Measurements from ENCODE around the gene SNIP1. TPM values are rescaled to one million over a fixed set of nuclear protein-coding genes. Genes with fewer than 3 reads are reported as not detected.

SNIP1 gene
- total and polyA plus RNA-seq, 2 of the 8 experiments (the other 6 are each of a cell fraction or from before 2014, with no cell fraction given), result 3.7 to 15.7 TPM

- TF ChIP-seq, protein P1, sequence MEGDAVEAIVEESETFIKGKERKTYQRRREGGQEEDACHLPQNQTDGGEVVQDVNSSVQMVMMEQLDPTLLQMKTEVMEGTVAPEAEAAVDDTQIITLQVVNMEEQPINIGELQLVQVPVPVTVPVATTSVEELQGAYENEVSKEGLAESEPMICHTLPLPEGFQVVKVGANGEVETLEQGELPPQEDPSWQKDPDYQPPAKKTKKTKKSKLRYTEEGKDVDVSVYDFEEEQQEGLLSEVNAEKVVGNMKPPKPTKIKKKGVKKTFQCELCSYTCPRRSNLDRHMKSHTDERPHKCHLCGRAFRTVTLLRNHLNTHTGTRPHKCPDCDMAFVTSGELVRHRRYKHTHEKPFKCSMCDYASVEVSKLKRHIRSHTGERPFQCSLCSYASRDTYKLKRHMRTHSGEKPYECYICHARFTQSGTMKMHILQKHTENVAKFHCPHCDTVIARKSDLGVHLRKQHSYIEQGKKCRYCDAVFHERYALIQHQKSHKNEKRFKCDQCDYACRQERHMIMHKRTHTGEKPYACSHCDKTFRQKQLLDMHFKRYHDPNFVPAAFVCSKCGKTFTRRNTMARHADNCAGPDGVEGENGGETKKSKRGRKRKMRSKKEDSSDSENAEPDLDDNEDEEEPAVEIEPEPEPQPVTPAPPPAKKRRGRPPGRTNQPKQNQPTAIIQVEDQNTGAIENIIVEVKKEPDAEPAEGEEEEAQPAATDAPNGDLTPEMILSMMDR (IDR thresholded peaks at IDR 0.05; ENCODE audit: control extremely low read depth in 1 of 3, insufficient read depth in 1 of 3, low read depth in 1 of 3, low read length in 3 of 3), result no peak
- TF ChIP-seq ZNF274 (IDR thresholded peaks at IDR 0.05; ENCODE audit: borderline replicate concordance, extremely low read depth, low read length) (no peak), RFX5 (IDR thresholded peaks at IDR 0.05; ENCODE audit: borderline replicate concordance, low read depth, low read length) (no peak), HDAC2 (IDR thresholded peaks at IDR 0.05; ENCODE audit: borderline replicate concordance in 1 of 2, low read depth in 2 of 2, low read length in 2 of 2) (no peak), CTBP2 (IDR thresholded peaks at IDR 0.05; ENCODE audit: borderline replicate concordance, insufficient read depth, insufficient read length, low read length) (no peak), BACH1 (IDR thresholded peaks at IDR 0.05; ENCODE audit: low read length) (no peak), SAP30 (IDR thresholded peaks at IDR 0.05; ENCODE audit: insufficient read depth, insufficient replicate concordance, low read length) (no peak), KDM1A (IDR thresholded peaks at IDR 0.05; ENCODE audit: borderline replicate concordance, low read length) (no peak), SIRT6 (IDR thresholded peaks at IDR 0.05; ENCODE audit: low read length) (no peak), HDAC6 (IDR thresholded peaks at IDR 0.05; ENCODE audit: low read depth, low read length) (no peak)
Observed at GRCh38 chr1:37501661-37502060, 52.4 kb downstream of the SNIP1 start (continued).
